Kidney (tissue), 14 donors: Measurements from ENCODE around the gene COL28A1. TPM values are rescaled to one million over a fixed set of nuclear protein-coding genes. Genes with fewer than 3 reads are reported as not detected.
"Not testable (repeated sequence)": the region's sequence is repeated elsewhere in the genome, so short reads cannot be mapped to it uniquely, and the experiment has no call there.

Experiments used
- DNase-seq, 5 donors: peaks; one replicate each; pipeline ENCODE4 v3.0.0-alpha.2; 2013 to 2020
- FAIRE-seq: peaks from 2 replicates; lab custom pipeline; 2012; peaks lifted over from hg19 to GRCh38; lab: Jason Lieb, UNC
- H3K27ac ChIP-seq, 2 donors: one replicate each; pipeline ENCODE4 v1.7.0; 2013; ENCODE audit warnings: low read depth in 2 of 2, low read length in 2 of 2, inconsistent platforms in 1 of 2
- H3K27me3 ChIP-seq: one replicate; pipeline ENCODE4 v1.7.1; 2013; ENCODE audit warnings: low read length, inconsistent platforms; ENCODE audit not compliant: control insufficient read depth, insufficient read depth
- H3K36me3 ChIP-seq, 3 donors: one replicate each; pipeline versions ENCODE4 v1.7.0 to v1.7.1; 2013; ENCODE audit warnings: low read length in 3 of 3, control low read depth in 1 of 3, inconsistent platforms in 1 of 3; ENCODE audit not compliant: insufficient read depth in 3 of 3, control insufficient read depth in 2 of 3
- H3K4me1 ChIP-seq, 3 donors: one replicate each; pipeline versions ENCODE4 v1.7.0 to v1.7.1; 2013; ENCODE audit warnings: low read length in 3 of 3, inconsistent platforms in 1 of 3, low read depth in 1 of 3; ENCODE audit not compliant: control insufficient read depth in 2 of 3, insufficient read depth in 2 of 3
- H3K4me3 ChIP-seq, 3 donors: one replicate each; pipeline versions ENCODE4 v1.7.0 to v1.8.1; 2013; ENCODE audit warnings: low read length in 3 of 3, control low read depth in 1 of 3, inconsistent platforms in 1 of 3
- H3K9ac ChIP-seq, 3 donors: one replicate each; pipeline versions ENCODE4 v1.7.0 to v1.7.1; 2013; ENCODE audit warnings: low read length in 3 of 3, control low read depth in 1 of 3, inconsistent platforms in 1 of 3
- H3K9me3 ChIP-seq, 3 donors: one replicate each; pipeline versions ENCODE4 v1.7.0 to v1.7.1; 2013; ENCODE audit warnings: low read length in 3 of 3, control low read depth in 1 of 3, inconsistent platforms in 1 of 3; ENCODE audit not compliant: control insufficient read depth in 2 of 3, insufficient read depth in 1 of 3
- CTCF ChIP-seq: IDR thresholded peaks from 3 replicates; pipeline ENCODE4 v1.5.1; 2012; ENCODE audit warnings: mild to moderate bottlenecking, moderate library complexity, borderline replicate concordance; ENCODE audit not compliant: insufficient read depth; ENCODE audit errors: extremely low read depth
- intact Hi-C: fragments of 100-400 bp; cut with DNase I; formaldehyde crosslinking; loops from one replicate; pipeline ENCODE4 v1.11.1; 2022
- polyA plus RNA-seq: library from polyadenylated mRNA; stranded (reverse); fragments of 350-450 nt; fragmentation: Illumina TruSeq; extraction: RNeasy Lipid Tissue Mini Kit (QIAGEN cat#74804); gene quantifications from one replicate; pipeline ENCODE4 v1.2.3, GENCODE V29; 2014; ENCODE audit warnings: low read depth, low replicate concordance; ENCODE audit not compliant: insufficient read depth
- total RNA-seq: library from RNA; stranded (reverse); fragmentation: NEBNext Ultra II Directional; extraction: Animal tissue kit (Norgen Biotek cat#: 25700); gene quantifications from one replicate; pipeline ENCODE4 v1.2.1, GENCODE V29; 2021
- donor health status: control.
- donor health status: control.
- donor health status: control.
- donor health status: control.
- donor health status: control.
- donor health status: DM: yes; HTN: yes; CAD: no.
- donor health status: Normal renal cell carcinoma (clear cell type).

COL28A1 gene
- total and polyA plus RNA-seq, 2 donors from 2014 or later, result 2.7 to 5.8 TPM

DNA sequence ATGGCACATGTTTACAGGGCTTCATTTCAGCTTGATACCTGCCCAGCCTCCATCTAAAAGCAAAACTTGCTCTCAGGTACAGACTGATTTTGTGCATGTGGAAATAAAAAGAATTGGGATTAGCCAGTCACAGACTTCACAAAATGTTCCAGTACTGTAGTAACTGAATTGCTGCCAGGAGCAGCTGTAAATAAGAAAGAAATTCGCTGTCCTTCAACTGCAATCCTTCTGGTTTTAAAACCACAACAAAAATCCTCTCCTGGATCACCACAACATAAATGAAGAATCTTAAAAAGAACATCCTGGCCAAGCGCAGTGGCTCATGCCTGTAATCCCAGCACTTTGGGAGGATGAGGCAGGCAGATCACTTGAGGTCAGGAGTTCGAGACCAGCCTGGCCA is 27.1 kb upstream of the COL28A1 start:
- intact Hi-C loops, result no loop called here
- no peaks in the 10 kb centered on the region for H3K36me3 ChIP-seq
- H3K4me3 ChIP-seq, result no peak overlapping the region
- H3K4me1 ChIP-seq, result peaks cover 0 to 3% (median 0%) of the 10 kb centered on the region in 3 donors
- TF ChIP-seq CTCF, result no peak
- H3K27ac ChIP-seq, result no peak overlapping the region
- DNase-seq (no peak), FAIRE-seq (no peak)
- H3K9ac ChIP-seq, result no peak overlapping the region
- H3K27me3 ChIP-seq, result no peaks in the 10 kb centered on the region
- H3K9me3 ChIP-seq, result no peaks in the 10 kb centered on the region

- DNase-seq, H3K9ac ChIP-seq, FAIRE-seq, H3K4me3 ChIP-seq, H3K27ac ChIP-seq, intact Hi-C loops, H3K9me3 ChIP-seq, H3K27me3 ChIP-seq, H3K4me1 ChIP-seq, H3K36me3 ChIP-seq: not testable (repeated sequence)
Measured at GRCh38 chr7:7561591-7561990, 25.9 kb upstream of the COL28A1 start.

DNA sequence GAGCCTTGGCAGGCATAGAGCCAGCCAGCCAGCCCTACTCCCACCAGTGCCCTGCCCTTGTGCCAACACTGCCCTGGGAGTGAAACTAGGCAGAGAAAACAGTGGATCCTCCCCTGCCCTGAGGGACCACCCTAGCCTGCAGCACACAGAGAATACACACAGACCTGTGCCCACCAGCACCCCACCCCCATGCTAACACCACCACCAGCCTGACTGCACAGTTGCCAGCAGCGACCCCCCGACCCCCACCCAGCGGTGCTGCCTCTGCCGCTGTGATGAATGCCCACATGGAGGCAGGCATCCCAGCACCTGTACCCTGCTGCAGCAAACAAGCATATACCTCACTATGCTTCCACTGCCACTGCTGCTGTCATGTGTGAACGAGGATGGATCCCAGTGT is 21.6 kb upstream of the COL28A1 start:
- no peak overlapping the region for H3K27ac ChIP-seq
- no peaks in the 10 kb centered on the region for H3K27me3 ChIP-seq
- no peak overlapping the region for H3K9ac ChIP-seq
- intact Hi-C loops, result no loop called here
- H3K4me1 ChIP-seq, result peaks cover 0 to 7% (median 0%) of the 10 kb centered on the region in 3 donors
- no peaks in the 10 kb centered on the region for H3K9me3 ChIP-seq
- H3K4me3 ChIP-seq, result no peak overlapping the region
- no peak for TF ChIP-seq CTCF
- DNase-seq (peak in 1 of 5 donors; percentile 48), FAIRE-seq (no peak)
- no peaks in the 10 kb centered on the region for H3K36me3 ChIP-seq

- Histone ChIP-seq H3K4me3 (no peak overlapping the region), H3K27ac (no peak overlapping the region), H3K9ac (no peak overlapping the region), H3K36me3 (no peaks in the 10 kb centered on the region), H3K9me3 (no peaks in the 10 kb centered on the region), H3K27me3 (no peaks in the 10 kb centered on the region), H3K4me1 (peaks cover 0 to 10% (median 0%) of the 10 kb centered on the region in 3 donors)
- FAIRE-seq, result no peak
- TF ChIP-seq CTCF, result no peak
- peak in 1 of 5 donors; percentile 45 for DNase-seq
- intact Hi-C loops, result no loop called here
Measured at GRCh38 chr7:7556852-7557251, 21.2 kb upstream of the COL28A1 start.
